Measurements from ENCODE around the gene HSPA4L.

DNA sequence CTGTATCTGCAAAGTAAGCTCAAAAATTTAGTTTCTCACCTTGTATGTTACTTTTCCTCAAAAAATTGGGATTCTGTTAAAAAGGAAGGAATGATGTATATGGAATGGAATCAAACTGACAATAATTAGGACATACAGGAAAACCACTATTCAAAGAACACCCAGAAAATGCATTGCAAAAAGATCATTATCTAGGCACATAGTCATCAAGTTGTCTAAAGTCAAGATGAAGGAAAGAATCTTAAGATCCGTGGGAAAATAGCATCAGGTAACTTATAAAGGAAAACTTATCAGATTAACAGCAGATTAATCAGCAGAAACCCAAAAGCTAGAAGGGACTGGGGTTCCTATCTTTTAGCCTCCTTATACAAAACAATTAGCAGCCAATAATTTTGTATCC, 75.5 kb downstream of the HSPA4L start:
- no peak for TF ChIP-seq FOS (IDR thresholded peaks at IDR 0.05; ENCODE audit: low read depth, low read length)
- TF ChIP-seq, protein P1, sequence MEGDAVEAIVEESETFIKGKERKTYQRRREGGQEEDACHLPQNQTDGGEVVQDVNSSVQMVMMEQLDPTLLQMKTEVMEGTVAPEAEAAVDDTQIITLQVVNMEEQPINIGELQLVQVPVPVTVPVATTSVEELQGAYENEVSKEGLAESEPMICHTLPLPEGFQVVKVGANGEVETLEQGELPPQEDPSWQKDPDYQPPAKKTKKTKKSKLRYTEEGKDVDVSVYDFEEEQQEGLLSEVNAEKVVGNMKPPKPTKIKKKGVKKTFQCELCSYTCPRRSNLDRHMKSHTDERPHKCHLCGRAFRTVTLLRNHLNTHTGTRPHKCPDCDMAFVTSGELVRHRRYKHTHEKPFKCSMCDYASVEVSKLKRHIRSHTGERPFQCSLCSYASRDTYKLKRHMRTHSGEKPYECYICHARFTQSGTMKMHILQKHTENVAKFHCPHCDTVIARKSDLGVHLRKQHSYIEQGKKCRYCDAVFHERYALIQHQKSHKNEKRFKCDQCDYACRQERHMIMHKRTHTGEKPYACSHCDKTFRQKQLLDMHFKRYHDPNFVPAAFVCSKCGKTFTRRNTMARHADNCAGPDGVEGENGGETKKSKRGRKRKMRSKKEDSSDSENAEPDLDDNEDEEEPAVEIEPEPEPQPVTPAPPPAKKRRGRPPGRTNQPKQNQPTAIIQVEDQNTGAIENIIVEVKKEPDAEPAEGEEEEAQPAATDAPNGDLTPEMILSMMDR (conservative IDR thresholded peaks at IDR 0.05; ENCODE audit: low read depth, low read length), result no peak
- TF ChIP-seq POLR2A (IDR thresholded peaks at IDR 0.05; ENCODE audit: low read depth, low read length), result no peak
- no peak for TF ChIP-seq MXI1 (IDR thresholded peaks at IDR 0.05; ENCODE audit: borderline replicate concordance, low read depth, low read length)
- TF ChIP-seq, protein P2, sequence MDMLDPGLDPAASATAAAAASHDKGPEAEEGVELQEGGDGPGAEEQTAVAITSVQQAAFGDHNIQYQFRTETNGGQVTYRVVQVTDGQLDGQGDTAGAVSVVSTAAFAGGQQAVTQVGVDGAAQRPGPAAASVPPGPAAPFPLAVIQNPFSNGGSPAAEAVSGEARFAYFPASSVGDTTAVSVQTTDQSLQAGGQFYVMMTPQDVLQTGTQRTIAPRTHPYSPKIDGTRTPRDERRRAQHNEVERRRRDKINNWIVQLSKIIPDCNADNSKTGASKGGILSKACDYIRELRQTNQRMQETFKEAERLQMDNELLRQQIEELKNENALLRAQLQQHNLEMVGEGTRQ (IDR thresholded peaks at IDR 0.05; ENCODE audit: low read depth, low read length), result no peak
- no peak for TF ChIP-seq MAZ (IDR thresholded peaks at IDR 0.05; ENCODE audit: borderline replicate concordance, low read depth, low read length)
- TF ChIP-seq BHLHE40 (IDR thresholded peaks at IDR 0.05; ENCODE audit: low read depth, low read length), result no peak
- TF ChIP-seq RCOR1 (IDR thresholded peaks at IDR 0.05; ENCODE audit: insufficient replicate concordance, low read length), result no peak
- no peak for TF ChIP-seq RAD21 (IDR thresholded peaks at IDR 0.05; ENCODE audit: low read length)
- no peak for TF ChIP-seq MAFK (IDR thresholded peaks at IDR 0.05; ENCODE audit: low read depth, low read length)
- TF ChIP-seq NFE2L2 (IDR thresholded peaks at IDR 0.05; ENCODE audit: low read depth, low read length), result no peak
- TF ChIP-seq SMC3 (IDR thresholded peaks at IDR 0.05; ENCODE audit: low read depth, low read length), result no peak
- no peak for TF ChIP-seq CEBPB (IDR thresholded peaks at IDR 0.05; ENCODE audit: low read depth, low read length)
